B cell (primary cell): ENCODE measurements around the gene CPNE9. TPM values are rescaled to one million over a fixed set of nuclear protein-coding genes. Genes with fewer than 3 reads are reported as not detected.
A peak's percentile ranks its signal among the peaks of the same experiment; 100 is the strongest.

Experiments
- ATAC-seq: fragments of 200-7000 bp; cut with Tn5 transposase; one replicate; pipeline ENCODE4 v1.10.0; 2021; ENCODE audit warnings: low read depth, mild to moderate bottlenecking, moderate number of reproducible peaks, moderate library complexity
- CTCF ChIA-PET: fragments of 350-600 bp; sonication (Branson Sonifier 250); formaldehyde crosslinking; loops from one replicate; lab custom pipeline; 2021; ENCODE audit warnings: antibody characterized with exemption, inconsistent platforms; lab: Charles Lee
- POLR2A ChIA-PET: fragments of 350-600 bp; sonication (Branson Sonifier 250); formaldehyde crosslinking; loops from one replicate; lab custom pipeline; 2021; ENCODE audit warnings: antibody characterized with exemption; lab: Charles Lee
- DNase-seq: peaks from one replicate; pipeline ENCODE4 v3.0.0; 2013
- H2AFZ ChIP-seq: 2 replicates; pipeline ENCODE4 v1.6.1; 2012; ENCODE audit warnings: mild to moderate bottlenecking, low read depth, low read length; ENCODE audit not compliant: insufficient read depth, poor library complexity, severe bottlenecking
- H3K27ac ChIP-seq, 2 donors: 1 replicate in 1 of 2; 2 replicates in 1 of 2; pipeline ENCODE4 v1.5.1; 2012 to 2013; ENCODE audit warnings: low read length in 2 of 2, mild to moderate bottlenecking in 2 of 2, moderate library complexity in 1 of 2
- H3K27me3 ChIP-seq, 4 experiments: fragments of 200-600 bp in 1 of 4; sonication (generic) in 1 of 4; replicated peaks in 1 of 4; 1 replicate in 2 of 4; 2 replicates in 2 of 4; pipeline versions ENCODE4 v1.6.1 to v1.7.0; 2013 to 2016; ENCODE audit warnings: low read length in 3 of 4, mild to moderate bottlenecking in 2 of 4, mixed read lengths in 1 of 4, moderate library complexity in 1 of 4; ENCODE audit not compliant: insufficient read depth in 4 of 4, control insufficient read depth in 3 of 4; ENCODE audit errors: control extremely low read depth in 1 of 4
- H3K36me3 ChIP-seq, 2 experiments: replicated peaks in 1 of 2; 1 replicate in 1 of 2; 2 replicates in 1 of 2; pipeline versions ENCODE4 v1.6.1 to v1.7.1; 2013; ENCODE audit warnings: low read length in 1 of 2; ENCODE audit not compliant: insufficient read depth in 2 of 2, control insufficient read depth in 1 of 2; ENCODE audit errors: control extremely low read depth in 1 of 2, extremely low read depth in 1 of 2
- H3K4me1 ChIP-seq, 2 donors: fragments of 200-600 bp in 1 of 2; sonication (generic) in 1 of 2; 1 replicate in 1 of 2; 2 replicates in 1 of 2; pipeline versions ENCODE4 v1.5.1 to v1.6.1; 2013 to 2017; ENCODE audit warnings: low read length in 2 of 2; ENCODE audit not compliant: control insufficient read depth in 2 of 2, insufficient read depth in 2 of 2
- H3K4me2 ChIP-seq: replicated peaks from 2 replicates; pipeline ENCODE3; 2012; ENCODE audit warnings: mild to moderate bottlenecking, low read depth, low read length; ENCODE audit not compliant: poor library complexity, severe bottlenecking
- H3K4me3 ChIP-seq, 5 experiments: fragments of 200-600 bp in 1 of 5; sonication (generic) in 1 of 5; 1 replicate in 3 of 5; 2 replicates in 2 of 5; pipeline versions ENCODE4 v1.5.1 to v1.7.0; 2011 to 2016; ENCODE audit warnings: low read length in 4 of 5, mild to moderate bottlenecking in 4 of 5, low read depth in 2 of 5, control low read depth in 1 of 5, moderate library complexity in 1 of 5; ENCODE audit not compliant: insufficient read depth in 1 of 5; ENCODE audit errors: control extremely low read depth in 1 of 5, extremely low read depth in 1 of 5
- H3K79me2 ChIP-seq: fragments of 200-600 bp; sonication (generic); one replicate; pipeline ENCODE4 v1.6.0; 2016; ENCODE audit warnings: low read length; ENCODE audit not compliant: control insufficient read depth, insufficient read depth
- H3K9ac ChIP-seq: fragments of 200-600 bp; sonication (generic); 2 replicates; pipeline ENCODE4 v1.6.1; 2017; ENCODE audit warnings: mild to moderate bottlenecking, low read length, moderate library complexity
- H3K9me3 ChIP-seq, 3 donors: one replicate each; pipeline versions ENCODE4 v1.6.1 to v1.7.1; 2013; ENCODE audit warnings: low read length in 2 of 3; ENCODE audit not compliant: control insufficient read depth in 2 of 3, insufficient read depth in 1 of 3; ENCODE audit errors: control extremely low read depth in 1 of 3
- H4K20me1 ChIP-seq: 2 replicates; pipeline ENCODE4 v1.6.0; 2012; ENCODE audit warnings: mild to moderate bottlenecking, low read length; ENCODE audit not compliant: insufficient read depth, control insufficient read depth, poor library complexity, severe bottlenecking
- H3K27ac Mint-ChIP-seq: one replicate; pipeline ENCODE4 v1.8.0; 2021; ENCODE audit warnings: mixed read lengths
- H3K27me3 Mint-ChIP-seq: one replicate; pipeline ENCODE4 v1.8.0; 2021; ENCODE audit warnings: mixed read lengths
- H3K4me1 Mint-ChIP-seq: one replicate; pipeline ENCODE4 v1.8.0; 2021; ENCODE audit warnings: mixed read lengths
- H3K4me3 Mint-ChIP-seq: one replicate; pipeline ENCODE4 v1.8.0; 2021; ENCODE audit warnings: mixed read lengths
- H3K9me3 Mint-ChIP-seq: one replicate; pipeline ENCODE4 v1.8.0; 2022; ENCODE audit warnings: mixed read lengths; ENCODE audit not compliant: insufficient read depth
- CTCF ChIP-seq: fragments of 200-600 bp; IDR thresholded peaks from one replicate; pipeline ENCODE4 v1.8.0; 2022; ENCODE audit warnings: antibody characterized with exemption, mild to moderate bottlenecking
- EZH2 ChIP-seq: IDR thresholded peaks from 2 replicates; pipeline ENCODE4 v1.6.1; 2012; ENCODE audit warnings: borderline replicate concordance, low read depth, mild to moderate bottlenecking, moderate library complexity, low read length; ENCODE audit not compliant: insufficient read depth, poor library complexity, severe bottlenecking
- WGBS: methylation state at CpG from one replicate; pipeline ENCODE4 v1.1.5; 2013; ENCODE audit warnings: missing lambda C conversion rate; ENCODE audit not compliant: insufficient coverage; 5-methylcytosine and 5-hydroxymethylcytosine counted together
- intact Hi-C: fragments of 100-400 bp; cut with micrococcal nuclease; formaldehyde crosslinking; loops from one replicate; pipeline ENCODE4 v1.10.0; 2022
- polyA plus RNA-seq: library from polyadenylated mRNA; depleted of rRNA; stranded (reverse); fragments of >200 nt; gene quantifications from 2 replicates; pipeline ENCODE4 v1.2.3, GENCODE V29; 2012
- total RNA-seq, 2 donors: library from RNA; stranded (reverse); fragments of 120-200 nt in 1 of 2; gene quantifications; 1 replicate in 1 of 2; 2 replicates in 1 of 2; pipeline versions ENCODE4 v1.2.3 to v1.2.4, GENCODE V29; 2013 to 2022

CPNE9 gene
- total and polyA plus RNA-seq, 2 donors (not counting 1 experiment from before 2014, with no cell fraction given) = 0.30 to 0.37 TPM

DNA sequence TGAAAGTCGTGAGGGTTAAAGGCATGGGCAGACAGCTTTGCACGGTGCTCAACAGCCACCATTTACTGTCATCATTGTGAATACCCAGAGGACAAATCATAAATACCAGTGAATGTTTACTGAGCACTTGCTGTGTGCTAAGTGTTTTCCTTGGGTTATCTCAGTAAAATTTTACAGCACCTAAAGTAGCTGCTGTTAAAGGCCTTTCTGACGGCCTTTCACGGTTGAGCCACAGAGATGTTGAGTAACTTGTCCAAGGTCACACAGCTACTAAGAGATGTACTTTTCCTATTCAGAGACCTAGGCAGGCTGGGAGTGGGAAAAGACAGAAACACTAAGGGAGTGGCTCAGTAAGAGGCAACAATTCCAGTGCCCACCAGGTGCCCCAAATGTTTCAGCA is 393 bp upstream of the CPNE9 start:
- intact Hi-C loops = no loop called here
- no peak overlapping the region for H3K9ac ChIP-seq
- peak overlapping the region; percentile 52 for H3K4me3 Mint-ChIP-seq
- no peaks in the 10 kb centered on the region for H3K79me2 ChIP-seq
- no peak overlapping the region for H2AFZ ChIP-seq
- no peak overlapping the region for H3K27ac ChIP-seq
- peaks cover 0 to 22% (median 8%) of the 10 kb centered on the region in 4 experiments for H3K27me3 ChIP-seq
- ChIA-PET POLR2A (no interaction called here), CTCF (interaction anchor here (1.1 kb wide), 1 partner anchor 12 kb away, joined by 3 read pairs; no protein-coding TSS in a partner anchor)
- WGBS = 100% methylated on average over 1 of the region's 4 CpGs
- H3K27me3 Mint-ChIP-seq = peaks cover 20% of the 10 kb centered on the region
- H3K4me1 Mint-ChIP-seq = peaks cover 18% of the 10 kb centered on the region
- ATAC-seq (no peak), DNase-seq (no peak)
- H3K4me2 ChIP-seq = peak overlapping the region; percentile 68
- H4K20me1 ChIP-seq = peaks cover 32% of the 10 kb centered on the region
- TF ChIP-seq CTCF (no peak), EZH2 (no peak)
- no peaks in the 10 kb centered on the region for H3K9me3 Mint-ChIP-seq
- H3K27ac Mint-ChIP-seq = no peak overlapping the region
- peaks cover 0 to 10% (median 0%) of the 10 kb centered on the region in 3 donors for H3K9me3 ChIP-seq
- no peak overlapping the region for H3K4me3 ChIP-seq
- peaks cover 1 to 38% of the 10 kb centered on the region in 2 experiments for H3K36me3 ChIP-seq
- H3K4me1 ChIP-seq = peaks cover 17 to 18% of the 10 kb centered on the region in 2 donors
